GM19397 (cell line): ENCODE results near the gene GGA3.
"Not testable (repeated sequence)": the region's sequence is repeated elsewhere in the genome, so short reads cannot be mapped to it uniquely, and the experiment has no call there.

ENCODE experiments used
- ATAC-seq: cut with Tn5 transposase; IDR thresholded peaks from one replicate; pipeline ENCODE4 v1.9.1; 2021; ENCODE audit warnings: mild to moderate bottlenecking, moderate library complexity; ENCODE audit not compliant: unreplicated experiment

Gene GGA3

DNA sequence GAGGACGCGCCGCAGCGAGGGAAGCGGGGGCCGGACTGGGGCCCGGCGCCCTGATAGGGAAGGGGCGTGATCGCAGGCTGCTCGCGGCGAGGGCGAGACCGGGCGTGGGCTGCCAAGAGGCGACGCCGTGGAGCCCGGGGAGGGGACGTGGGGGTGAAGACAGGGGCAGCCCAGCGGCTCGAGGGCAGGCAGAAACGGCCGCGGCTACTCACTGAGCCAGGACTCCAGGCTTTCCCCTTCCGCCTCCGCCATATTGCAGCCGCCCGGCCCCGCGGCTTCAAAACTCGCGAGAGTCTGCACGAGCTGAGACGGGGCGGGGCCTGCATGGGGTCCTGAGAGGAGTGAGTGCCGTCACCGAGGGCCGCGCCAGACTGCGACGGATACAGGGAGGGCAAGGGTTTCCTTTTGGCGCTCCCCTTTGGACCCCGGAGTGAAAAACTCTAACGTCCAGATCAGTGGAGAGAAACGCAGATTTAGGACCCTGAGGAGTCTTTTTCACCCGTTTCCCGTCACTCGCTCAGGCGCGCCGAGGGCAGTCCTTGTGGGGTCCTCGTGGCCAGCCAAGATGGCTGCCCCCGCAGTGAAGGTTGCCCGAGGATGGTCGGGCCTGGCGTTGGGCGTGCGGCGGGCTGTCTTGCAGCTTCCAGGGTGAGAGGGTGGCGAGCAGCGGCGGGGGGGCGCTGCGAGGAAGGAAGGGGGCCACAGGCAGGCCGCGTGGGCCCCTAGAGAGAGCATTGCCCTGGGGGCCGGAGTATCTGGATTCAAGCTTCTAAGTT lies at the start of gene GGA3, which contains the start of gene MRPS7:
Gene GGA3 (minus strand): TSS at position 271 of the 776 bp plus-strand sequence. CDS start 19 bp downstream, at position 252.
Gene MRPS7 (plus strand): TSS at position 544 of the 776 bp plus-strand sequence. CDS start 22 bp downstream, at position 566.
- peak; percentile 91 for ATAC-seq

DNA sequence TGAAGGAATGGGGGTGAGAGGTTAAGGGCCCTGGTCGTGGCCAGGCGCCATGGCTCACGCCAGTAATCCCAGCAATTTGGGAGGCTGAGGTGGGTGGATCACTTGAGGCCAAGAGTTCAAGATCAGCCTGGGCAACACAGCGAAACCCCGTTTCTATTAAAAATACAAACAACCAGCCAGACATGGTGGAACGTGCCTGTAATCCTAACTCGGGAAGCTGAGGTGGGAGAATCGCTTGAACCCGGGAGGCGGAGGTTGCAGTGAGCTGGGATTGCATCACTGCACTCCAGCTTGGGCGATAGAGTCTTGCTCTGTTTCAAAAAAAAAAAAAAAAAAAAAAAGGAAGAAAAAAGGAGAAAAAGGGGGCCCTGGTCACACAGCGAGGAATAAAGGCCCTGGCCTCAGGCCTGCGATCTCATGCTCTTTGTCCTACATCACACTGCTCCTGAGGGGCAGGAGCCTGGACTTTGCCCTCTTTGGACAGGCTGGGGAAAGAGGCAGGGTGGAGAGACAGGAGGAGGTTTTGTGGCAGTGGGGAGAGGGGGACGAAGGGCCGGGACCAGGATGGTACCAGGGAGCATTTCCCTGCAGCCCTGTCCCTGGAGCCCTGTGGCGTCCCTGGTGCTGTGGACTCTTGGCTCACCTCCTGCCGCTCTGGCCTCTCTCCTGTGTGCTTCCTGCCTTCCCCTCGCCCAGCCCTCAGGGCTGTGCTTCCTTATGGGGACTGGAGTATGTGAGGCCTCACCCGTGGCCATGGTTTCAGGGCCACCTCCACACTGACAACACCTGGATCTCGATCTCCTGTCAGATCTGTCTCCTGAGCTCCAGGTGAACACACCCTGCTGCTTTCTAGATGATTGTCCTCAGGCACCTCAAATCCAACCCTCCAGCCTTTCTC lies 47.6 kb upstream of the GGA3 start:
- no peak for ATAC-seq

- no peak for ATAC-seq
These were observed 46.7 kb upstream of the GGA3 start for GRCh38 chr17:75307957-75308731.

- no peak for ATAC-seq
These were observed 40.2 kb upstream of the GGA3 start for GRCh38 chr17:75301502-75302206.

DNA sequence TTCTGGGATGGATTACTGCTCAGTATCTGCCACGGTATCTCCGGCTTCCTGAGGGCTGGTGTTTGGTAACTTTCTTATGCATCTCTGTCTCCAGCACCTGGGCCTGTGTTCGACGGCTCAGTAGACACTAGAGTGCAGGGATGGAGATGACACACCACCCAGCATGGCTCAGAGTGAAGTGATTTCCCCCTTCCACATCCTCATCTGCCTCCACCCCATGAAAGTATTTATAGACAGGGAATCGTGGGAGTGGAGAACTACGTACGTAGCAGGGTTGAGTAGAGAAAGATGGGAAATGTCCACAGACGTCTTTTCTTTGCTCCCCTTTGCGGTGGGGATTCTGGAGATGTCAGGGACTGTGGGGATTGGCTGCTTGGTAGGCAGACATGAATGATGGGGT lies 39.6 kb upstream of the GGA3 start:
- ATAC-seq = no peak

DNA sequence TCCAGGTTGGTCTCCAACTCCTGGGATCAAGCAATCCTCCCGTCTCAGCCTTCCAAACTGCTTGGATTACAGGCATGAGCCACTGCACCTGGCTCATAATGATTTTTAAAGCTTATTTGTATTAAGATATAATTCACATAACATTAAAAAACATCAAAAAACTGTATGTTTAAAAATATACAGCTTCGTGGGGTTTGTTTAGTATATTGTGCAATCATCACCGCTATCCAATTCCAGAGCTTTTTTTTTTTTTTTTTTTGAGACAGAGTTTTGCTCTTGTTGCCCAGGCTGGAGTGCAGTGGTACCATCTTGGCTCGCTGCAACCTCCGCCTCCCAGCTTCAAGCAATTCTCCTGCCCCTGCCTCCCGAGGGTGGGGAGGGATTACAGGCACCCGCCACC lies 38.9 kb upstream of the GGA3 start:
- ATAC-seq = no peak

- peak; percentile 47 for ATAC-seq
These were observed 34.1 kb upstream of the GGA3 start for GRCh38 chr17:75295201-75296158.

- ATAC-seq = not testable (repeated sequence)
These were observed 31.5 kb upstream of the GGA3 start for GRCh38 chr17:75292810-75293448.

- ATAC-seq = no peak
These were observed 28.5 kb upstream of the GGA3 start for GRCh38 chr17:75289832-75290337.

- ATAC-seq = peak; percentile 90
These were observed 27.9 kb upstream of the GGA3 start, which contains the start of gene SLC25A19 for GRCh38 chr17:75289115-75289831. Gene SLC25A19 (minus strand): TSS chr17:75289433. CDS start chr17:75286764, 2,669 bp downstream.

GRCh38 chr17:75288770-75289114 lies 27.3 kb upstream of the GGA3 start:
- ATAC-seq = peak; percentile 17

DNA sequence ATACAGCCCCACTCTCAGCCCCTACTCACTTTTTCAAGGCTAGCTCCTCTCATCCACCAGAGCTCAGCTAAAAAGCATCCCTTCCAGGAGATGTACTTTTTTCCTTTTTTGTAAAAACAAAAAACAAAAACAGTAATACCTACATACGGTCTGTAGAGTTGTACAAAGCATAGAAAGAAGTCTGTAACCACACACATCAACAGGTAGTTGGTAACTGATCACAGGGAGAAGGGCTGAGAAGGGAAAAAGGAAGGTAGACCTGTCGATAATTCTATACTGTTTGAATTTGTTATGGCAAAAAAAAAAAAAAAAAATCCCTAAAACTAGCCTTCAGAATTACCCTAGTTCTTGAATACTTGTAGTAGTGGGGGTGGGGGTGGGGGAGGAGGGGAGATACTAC lies 27.0 kb upstream of the GGA3 start:
- no peak for ATAC-seq

- ATAC-seq = no peak
These were observed 25.8 kb upstream of the GGA3 start for GRCh38 chr17:75287221-75287620.

- ATAC-seq = no peak
These were observed 23.7 kb upstream of the GGA3 start for GRCh38 chr17:75285123-75285522.

DNA sequence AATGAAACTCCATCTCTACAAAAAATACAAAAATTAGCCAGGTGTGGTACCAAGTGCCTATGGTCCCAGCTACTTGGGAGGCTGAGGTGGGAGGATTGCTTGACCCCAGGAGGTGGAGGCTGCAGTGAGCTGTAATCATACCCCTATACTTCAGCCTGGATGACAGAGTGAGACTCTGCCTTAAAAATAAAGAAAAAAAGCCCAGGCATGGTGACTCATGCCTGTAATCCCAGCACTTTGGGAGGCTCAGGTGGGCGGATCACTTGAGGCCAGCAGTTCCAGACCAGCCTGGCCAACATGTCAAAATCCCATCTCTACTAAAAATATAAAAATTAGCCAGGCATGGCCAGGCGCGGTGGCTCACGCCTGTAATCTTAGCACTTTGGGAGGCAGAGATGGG lies 18.8 kb upstream of the GGA3 start:
- not testable (repeated sequence) for ATAC-seq

DNA sequence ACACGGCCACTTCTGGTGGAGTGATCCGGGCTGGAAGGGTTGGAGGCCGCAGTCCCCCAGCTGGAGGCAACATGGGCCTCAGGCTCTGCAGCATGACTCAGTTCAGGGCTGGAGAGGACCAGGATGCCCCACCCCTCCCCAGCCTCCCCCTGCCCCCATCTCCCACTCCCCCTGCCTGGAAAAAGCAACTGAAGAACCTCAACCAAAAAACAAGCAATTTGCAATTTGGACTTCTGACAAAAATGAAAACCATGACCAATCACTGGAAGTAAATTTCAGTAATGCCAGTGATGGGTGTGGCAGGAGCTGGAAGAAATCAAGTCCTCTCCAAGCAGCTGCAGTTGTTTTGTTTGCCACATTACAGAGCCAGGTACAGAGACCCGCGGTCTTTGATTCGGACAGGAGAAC lies 16.3 kb upstream of the GGA3 start:
- no peak for ATAC-seq

DNA sequence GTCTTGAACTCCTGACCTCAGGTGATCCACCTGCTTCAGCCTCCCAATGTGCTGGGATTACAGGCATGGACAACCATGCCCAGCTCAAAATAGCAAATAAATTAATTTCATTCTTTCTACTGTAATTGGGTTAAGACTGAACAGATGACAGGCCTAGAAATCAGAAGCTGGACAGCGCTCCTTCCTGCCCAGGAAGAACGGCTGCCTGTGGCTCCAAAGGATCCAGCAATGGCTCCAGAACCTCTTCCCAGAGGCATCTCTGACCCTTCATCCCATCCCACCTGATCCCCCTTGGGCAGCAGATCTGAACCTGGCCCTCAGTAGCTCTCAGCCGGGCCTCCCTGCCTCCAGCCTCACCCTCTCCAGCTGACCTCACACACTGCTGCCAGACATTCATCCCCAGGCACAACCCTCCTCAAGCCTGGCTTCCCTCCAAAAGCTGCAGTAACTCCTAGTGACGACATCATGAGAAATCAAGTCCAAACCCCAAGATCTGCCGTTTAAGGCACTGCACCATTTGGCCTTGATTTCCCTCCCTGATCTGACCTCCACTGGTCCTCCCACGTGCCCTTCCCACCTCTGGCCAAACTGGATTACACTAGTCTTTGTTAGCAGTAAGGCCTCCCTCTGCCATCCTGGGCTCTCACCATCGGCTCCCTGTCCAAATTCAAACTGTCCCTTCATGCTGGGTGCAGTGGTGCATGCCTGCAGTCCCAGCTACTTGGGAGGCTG lies 12.7 kb upstream of the GGA3 start:
- no peak for ATAC-seq
